HL-60 (cell line): Measurements from ENCODE around the gene DOC2A.

ENCODE experiments used
- CTCF ChIP-seq: IDR thresholded peaks from one replicate; pipeline ENCODE4 v1.5.1; 2011; ENCODE audit warnings: low read length, control low read depth, inconsistent platforms; ENCODE audit not compliant: insufficient read depth
- GABPA ChIP-seq: IDR thresholded peaks from 2 replicates; pipeline ENCODE4 v1.6.1; 2012; ENCODE audit warnings: low read depth
- POLR2AphosphoS5 ChIP-seq: IDR thresholded peaks from 2 replicates; pipeline ENCODE4 v1.6.1; 2012; ENCODE audit warnings: low read depth
- REST ChIP-seq: IDR thresholded peaks from 2 replicates; pipeline ENCODE4 v1.6.1; 2012; ENCODE audit warnings: low read depth; ENCODE audit not compliant: insufficient replicate concordance
- SPI1 ChIP-seq: IDR thresholded peaks from 2 replicates; pipeline ENCODE4 v1.6.1; 2012; ENCODE audit warnings: low read depth, mild to moderate bottlenecking, borderline replicate concordance

- TF ChIP-seq CTCF (no peak), GABPA (no peak), POLR2AphosphoS5 (no peak), REST (no peak), SPI1 (no peak)
These were observed 610 bp downstream of the DOC2A start for GRCh38 chr16:30009990-30010843.
